Sigmoid colon (tissue), 7 donors: ENCODE results near the gene MTMR3. TPM values are rescaled to one million over a fixed set of nuclear protein-coding genes. Genes with fewer than 3 reads are reported as not detected.

ENCODE experiments used
- DNase-seq: peaks from one replicate; pipeline ENCODE4 v3.0.0-alpha.2; 2019
- H3K27ac ChIP-seq, 4 donors: fragments of 200-600 bp; sonication (generic); one replicate each; pipeline ENCODE4 v1.5.1; 2016 to 2019; ENCODE audit warnings: mild to moderate bottlenecking in 1 of 4
- H3K27me3 ChIP-seq, 3 donors: fragments of 200-600 bp; sonication (generic); one replicate each; pipeline ENCODE4 v1.5.1; 2019; ENCODE audit warnings: mild to moderate bottlenecking in 1 of 3
- H3K36me3 ChIP-seq, 4 donors: fragments of 200-600 bp; sonication (generic); one replicate each; pipeline ENCODE4 v1.5.1; 2016 to 2019
- H3K4me1 ChIP-seq, 4 donors: fragments of 200-600 bp; sonication (generic); one replicate each; pipeline ENCODE4 v1.5.1; 2017 to 2019
- H3K4me3 ChIP-seq, 4 donors: fragments of 200-600 bp; sonication (generic); one replicate each; pipeline ENCODE4 v1.5.1; 2017 to 2019; ENCODE audit warnings: mild to moderate bottlenecking in 2 of 4, moderate library complexity in 1 of 4
- H3K9me3 ChIP-seq, 4 donors: fragments of 200-600 bp in 3 of 4; sonication (generic) in 3 of 4; one replicate each; pipeline versions ENCODE4 v1.5.1 to v1.6.1; 2013 to 2019
- EP300 ChIP-seq, 4 donors: sonication (generic); formaldehyde crosslinking; IDR thresholded peaks; one replicate each; pipeline ENCODE4 v1.6.1; 2017; ENCODE audit warnings: antibody characterized with exemption in 4 of 4
- POLR2A ChIP-seq, 2 donors: fragments of 450-650 bp; IDR thresholded peaks; one replicate each; pipeline ENCODE4 v1.6.1; 2016; ENCODE audit warnings: antibody characterized with exemption in 2 of 2, mild to moderate bottlenecking in 2 of 2, moderate library complexity in 2 of 2
- POLR2AphosphoS5 ChIP-seq, 4 donors: sonication (generic); formaldehyde crosslinking; IDR thresholded peaks; one replicate each; pipeline ENCODE4 v1.6.1; 2017; ENCODE audit warnings: antibody characterized with exemption in 4 of 4
- WGBS, 2 donors: extraction: QIAGEN DNeasy Blood & Tissue Kit; methylation state at CpG; one replicate each; pipeline ENCODE4 v1.1.7; 2013; 5-methylcytosine and 5-hydroxymethylcytosine counted together
- intact Hi-C: fragments of 100-400 bp; cut with DNase I; formaldehyde crosslinking; loops from one replicate; pipeline ENCODE4 v1.15.1; 2023
- polyA plus RNA-seq, 3 donors: library from polyadenylated mRNA; stranded (reverse); fragments of 200-250 nt; gene quantifications; one replicate each; pipeline ENCODE4 v1.2.3, GENCODE V29; 2013
- total RNA-seq, 4 donors: library from RNA; depleted of rRNA; stranded (reverse); fragments of >200 nt; gene quantifications; one replicate each; pipeline ENCODE4 v1.1.0, GENCODE V29; 2016
- TF ChIP-seq, protein P1 (sequence below), 4 experiments: fragments of 450-650 bp in 3 of 4; fragments of 200-600 bp in 1 of 4; IDR thresholded peaks; one replicate each; pipeline ENCODE4 v1.5.1; 2016 to 2019; ENCODE audit warnings: antibody characterized with exemption in 4 of 4, mild to moderate bottlenecking in 3 of 4, moderate library complexity in 2 of 4
- donor health status: healthy with polysubstance abuse.
- donor health status: Bipolar disorder and iron deficiency.
- donor health status: healthy.

Gene MTMR3
- total and polyA plus RNA-seq, 7 donors, result 6.6 to 52.3 (median 40.7) TPM

DNA sequence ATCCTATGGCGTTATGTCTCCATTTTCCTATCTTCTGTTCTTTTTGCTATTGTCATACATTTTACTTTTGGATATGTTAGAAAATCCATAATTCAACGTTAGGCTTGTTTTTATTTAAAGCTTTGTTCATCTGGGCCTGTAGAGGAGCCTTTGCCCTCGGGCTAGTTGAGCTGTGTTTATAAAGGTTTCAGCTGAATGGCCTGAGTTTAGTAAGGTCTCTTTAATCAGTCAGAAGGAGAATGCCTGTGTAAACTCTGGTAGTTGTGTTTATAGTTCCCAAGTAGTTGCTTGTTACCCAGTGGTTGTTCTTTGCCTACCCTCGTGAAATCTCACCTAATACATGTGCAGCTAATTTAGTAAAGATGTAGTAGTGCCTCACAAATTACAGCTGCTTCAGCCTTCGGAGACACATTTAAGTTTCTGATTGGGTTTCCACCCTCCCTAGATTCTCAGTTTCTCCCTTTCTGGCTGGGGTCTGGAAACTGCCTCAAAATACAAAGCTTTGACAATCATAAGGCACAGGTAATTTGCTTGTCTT, 33.1 kb downstream of the MTMR3 start:
- WGBS, 2 donors, result 75 to 84% methylated on average over 5 of the region's 5 CpGs
- H3K4me3 ChIP-seq, result no peak overlapping the region
- intact Hi-C loops, result no loop called here
- DNase-seq, result no peak
- peaks cover 0 to 94% (median 80%) of the 10 kb centered on the region in 4 donors for H3K4me1 ChIP-seq
- H3K36me3 ChIP-seq, result no peaks in the 10 kb centered on the region
- no peak for TF ChIP-seq EP300 (IDR thresholded peaks at IDR 0.05)
- TF ChIP-seq POLR2A (IDR thresholded peaks at IDR 0.05), result no peak
- TF ChIP-seq POLR2AphosphoS5 (IDR thresholded peaks at IDR 0.05), result no peak
- TF ChIP-seq, protein P1, sequence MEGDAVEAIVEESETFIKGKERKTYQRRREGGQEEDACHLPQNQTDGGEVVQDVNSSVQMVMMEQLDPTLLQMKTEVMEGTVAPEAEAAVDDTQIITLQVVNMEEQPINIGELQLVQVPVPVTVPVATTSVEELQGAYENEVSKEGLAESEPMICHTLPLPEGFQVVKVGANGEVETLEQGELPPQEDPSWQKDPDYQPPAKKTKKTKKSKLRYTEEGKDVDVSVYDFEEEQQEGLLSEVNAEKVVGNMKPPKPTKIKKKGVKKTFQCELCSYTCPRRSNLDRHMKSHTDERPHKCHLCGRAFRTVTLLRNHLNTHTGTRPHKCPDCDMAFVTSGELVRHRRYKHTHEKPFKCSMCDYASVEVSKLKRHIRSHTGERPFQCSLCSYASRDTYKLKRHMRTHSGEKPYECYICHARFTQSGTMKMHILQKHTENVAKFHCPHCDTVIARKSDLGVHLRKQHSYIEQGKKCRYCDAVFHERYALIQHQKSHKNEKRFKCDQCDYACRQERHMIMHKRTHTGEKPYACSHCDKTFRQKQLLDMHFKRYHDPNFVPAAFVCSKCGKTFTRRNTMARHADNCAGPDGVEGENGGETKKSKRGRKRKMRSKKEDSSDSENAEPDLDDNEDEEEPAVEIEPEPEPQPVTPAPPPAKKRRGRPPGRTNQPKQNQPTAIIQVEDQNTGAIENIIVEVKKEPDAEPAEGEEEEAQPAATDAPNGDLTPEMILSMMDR (IDR thresholded peaks at IDR 0.05), result no peak
- no peaks in the 10 kb centered on the region for H3K27me3 ChIP-seq
- H3K27ac ChIP-seq, result peak overlapping the region in 3 of 4 donors; percentile 17 to 80 (median 44)
- H3K9me3 ChIP-seq, result no peaks in the 10 kb centered on the region

DNA sequence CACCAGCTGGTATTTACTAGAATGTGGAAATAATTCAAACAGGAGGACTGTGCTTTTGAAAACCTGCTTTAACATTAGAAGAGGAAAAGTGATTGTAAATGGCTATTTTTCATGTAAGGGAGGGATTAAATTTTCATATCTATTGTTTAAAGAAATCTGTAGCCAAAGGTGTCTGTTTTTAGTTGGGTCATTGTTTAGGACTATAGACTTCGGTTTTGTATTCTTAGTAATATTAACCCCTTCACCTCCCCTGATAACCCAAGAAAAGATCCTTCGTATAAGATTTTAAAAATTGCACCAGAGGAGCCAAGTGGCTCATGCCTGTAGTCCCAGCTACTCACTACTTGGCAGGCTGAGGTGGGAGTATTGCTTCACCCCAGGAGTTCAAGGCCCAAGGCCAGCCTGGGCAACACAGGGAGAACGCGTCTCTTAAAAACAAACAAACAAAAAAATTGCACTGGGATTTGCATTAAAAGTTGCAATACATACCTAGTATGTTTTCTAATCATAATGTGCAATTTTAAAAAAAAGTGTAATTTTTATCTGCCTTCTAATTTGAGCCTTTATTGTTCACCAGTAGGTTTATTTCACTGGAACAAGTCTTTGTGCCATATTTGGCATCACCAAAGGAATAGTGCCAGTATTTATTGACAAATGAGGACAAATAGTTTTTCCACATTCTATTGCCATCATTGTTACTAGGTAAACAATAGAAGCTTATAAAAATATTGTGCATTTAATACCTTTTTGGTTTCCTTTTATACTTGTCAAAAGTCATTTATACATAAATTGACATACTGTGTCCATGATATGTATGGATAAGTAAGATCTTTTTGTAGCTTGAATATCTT, 34.3 kb downstream of the MTMR3 start:
- peak; percentile 69 for DNase-seq
- Histone ChIP-seq H3K9me3 (no peaks in the 10 kb centered on the region), H3K36me3 (no peaks in the 10 kb centered on the region), H3K27me3 (no peaks in the 10 kb centered on the region), H3K4me3 (no peak overlapping the region), H3K4me1 (peaks cover 0 to 87% (median 73%) of the 10 kb centered on the region in 4 donors), H3K27ac (peak overlapping the region in 2 of 4 donors; percentile 44 to 80)
- TF ChIP-seq POLR2A (IDR thresholded peaks at IDR 0.05) (no peak), EP300 (IDR thresholded peaks at IDR 0.05) (no peak), POLR2AphosphoS5 (IDR thresholded peaks at IDR 0.05) (no peak)
- TF ChIP-seq, protein P1 (IDR thresholded peaks at IDR 0.05), result no peak
- intact Hi-C loops, result no loop called here
- 63 to 71% methylated on average over 4 of the region's 4 CpGs for WGBS, 2 donors

DNA sequence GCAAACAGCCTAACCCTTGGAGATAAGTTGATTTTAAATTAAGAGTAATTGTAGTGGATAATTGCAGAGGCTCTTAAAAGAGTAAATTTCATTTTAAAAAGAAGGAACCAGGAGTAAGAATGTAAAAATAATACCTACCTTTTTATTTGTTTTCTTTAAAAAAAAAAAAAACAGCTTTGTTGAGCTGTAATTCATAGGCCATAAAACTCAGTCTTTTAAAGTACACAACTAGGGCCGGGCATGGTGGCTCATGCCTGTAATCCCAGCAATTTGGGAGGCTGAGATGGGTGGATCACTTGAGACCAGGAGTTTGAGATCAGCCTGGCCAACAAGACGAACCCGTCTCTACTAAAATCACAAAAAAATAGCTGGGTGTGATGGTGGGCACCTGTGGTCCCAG, 42.4 kb downstream of the MTMR3 start:
- TF ChIP-seq EP300 (IDR thresholded peaks at IDR 0.05) (no peak), POLR2AphosphoS5 (IDR thresholded peaks at IDR 0.05) (no peak), POLR2A (IDR thresholded peaks at IDR 0.05) (no peak)
- TF ChIP-seq, protein P1 (IDR thresholded peaks at IDR 0.05), result no peak
- H3K9me3 ChIP-seq, result peaks cover 0 to 3% (median 0%) of the 10 kb centered on the region in 4 donors
- intact Hi-C loops, result no loop called here
- H3K27me3 ChIP-seq, result no peaks in the 10 kb centered on the region
- H3K36me3 ChIP-seq, result no peaks in the 10 kb centered on the region
- DNase-seq, result no peak
- H3K4me3 ChIP-seq, result no peak overlapping the region
- WGBS, 2 donors, result 25 to 76% methylated on average over 3 of the region's 3 CpGs
- H3K27ac ChIP-seq, result no peak overlapping the region
- peaks cover 0 to 29% (median 9%) of the 10 kb centered on the region in 4 donors for H3K4me1 ChIP-seq

DNA sequence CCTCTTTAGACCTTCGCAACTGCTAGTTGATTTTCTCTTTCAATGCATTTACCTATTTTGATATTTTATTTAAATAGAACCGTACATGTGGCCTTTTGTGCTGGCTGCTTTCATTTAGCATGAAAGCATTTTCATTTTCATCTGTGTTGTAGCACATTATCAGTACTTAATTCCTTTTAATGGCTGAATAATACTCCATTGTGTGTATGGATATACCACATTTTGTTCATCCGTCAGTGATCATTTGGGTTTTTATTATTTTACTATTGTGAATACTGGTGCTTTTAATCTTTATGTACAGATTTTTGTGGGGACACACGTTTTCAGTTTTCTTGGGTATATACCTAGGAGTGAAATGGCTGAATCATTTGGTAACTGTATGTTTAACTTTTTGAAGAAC, 43.1 kb downstream of the MTMR3 start:
- WGBS, 2 donors, result 96% methylated on average over 4 of the region's 4 CpGs

More for the DNA sequence above, 43.1 kb downstream of the MTMR3 start:
- H3K27ac ChIP-seq, result no peak overlapping the region
- intact Hi-C loops, result no loop called here
- H3K4me1 ChIP-seq, result peaks cover 0 to 24% (median 9%) of the 10 kb centered on the region in 4 donors
- DNase-seq, result no peak
- H3K36me3 ChIP-seq, result no peaks in the 10 kb centered on the region
- no peaks in the 10 kb centered on the region for H3K27me3 ChIP-seq
- peaks cover 0 to 3% (median 0%) of the 10 kb centered on the region in 4 donors for H3K9me3 ChIP-seq
- no peak overlapping the region for H3K4me3 ChIP-seq
- TF ChIP-seq, protein P1 (IDR thresholded peaks at IDR 0.05), result no peak
- TF ChIP-seq POLR2A (IDR thresholded peaks at IDR 0.05), result no peak
